A673 (cell line): Measurements from ENCODE around the gene ITGB8. TPM values are rescaled to one million over a fixed set of nuclear protein-coding genes. Genes with fewer than 3 reads are reported as not detected.

Experiments used
- BruUV-seq: library from RNA; stranded (reverse); fragments of 400-500 nt; replicated peaks from 2 replicates; lab custom pipeline; 2021; lab: Mats Ljungman, UMichigan
- CTCF ChIA-PET: fragments of 300-600 bp; sonication (Branson Sonifier 250); formaldehyde crosslinking; loops from one replicate; lab custom pipeline; 2022; ENCODE audit warnings: antibody characterized with exemption; lab: Charles Lee
- POLR2A ChIA-PET: fragments of 300-600 bp; sonication (Branson Sonifier 250); formaldehyde crosslinking; loops from one replicate; lab custom pipeline; 2022; ENCODE audit warnings: antibody characterized with exemption; ENCODE audit not compliant: low non-redundant PET; lab: Charles Lee
- DNase-seq: peaks from one replicate; pipeline ENCODE4 v3.0.0-alpha.2; 2015; ENCODE audit warnings: low spot score
- H3K27ac ChIP-seq: fragments of 200-600 bp; sonication (generic); 2 replicates; pipeline ENCODE4 v1.5.1; 2016; ENCODE audit warnings: mixed run types, low read depth, mild to moderate bottlenecking, mixed read lengths, antibody characterized with exemption, low read length; ENCODE audit not compliant: poor library complexity, severe bottlenecking
- H3K27me3 ChIP-seq: fragments of 200-600 bp; sonication (generic); replicated peaks from 2 replicates; pipeline ENCODE4 v1.6.1; 2017; ENCODE audit warnings: mixed run types, low read depth, mild to moderate bottlenecking, mixed read lengths, antibody characterized with exemption, low read length; ENCODE audit not compliant: insufficient read depth, poor library complexity
- H3K36me3 ChIP-seq: fragments of 200-600 bp; sonication (generic); 2 replicates; pipeline ENCODE4 v1.6.1; 2016; ENCODE audit warnings: mixed run types, mild to moderate bottlenecking, mixed read lengths, antibody characterized with exemption, low read length; ENCODE audit not compliant: insufficient read depth, poor library complexity, severe bottlenecking
- H3K4me1 ChIP-seq: fragments of 200-600 bp; sonication (generic); 2 replicates; pipeline ENCODE4 v1.6.1; 2017; ENCODE audit warnings: mixed run types, mild to moderate bottlenecking, mixed read lengths, antibody characterized with exemption, low read length; ENCODE audit not compliant: insufficient read depth, poor library complexity, severe bottlenecking
- H3K4me3 ChIP-seq: fragments of 200-600 bp; sonication (generic); 2 replicates; pipeline ENCODE4 v1.5.1; 2016; ENCODE audit warnings: low read depth, mixed run types, mild to moderate bottlenecking, mixed read lengths, low read length; ENCODE audit not compliant: poor library complexity, severe bottlenecking
- H3K9me3 ChIP-seq: fragments of 200-600 bp; sonication (generic); 2 replicates; pipeline ENCODE4 v1.6.1; 2016; ENCODE audit warnings: mixed run types, low read depth, mild to moderate bottlenecking, mixed read lengths, antibody characterized with exemption, low read length; ENCODE audit not compliant: poor library complexity, severe bottlenecking
- EZH2 ChIP-seq: fragments of 200-600 bp; sonication (generic); IDR thresholded peaks from 2 replicates; pipeline ENCODE4 v1.6.1; 2017; ENCODE audit warnings: borderline replicate concordance, low read depth, mild to moderate bottlenecking, mixed read lengths, antibody characterized with exemption, low read length; ENCODE audit not compliant: poor library complexity, severe bottlenecking
- intact Hi-C: fragments of 100-400 bp; cut with micrococcal nuclease; formaldehyde crosslinking; loops from one replicate; pipeline ENCODE4 v1.10.0; 2022; ENCODE audit not compliant: unreplicated experiment
- total RNA-seq: library from RNA; stranded (reverse); gene quantifications from 2 replicates; pipeline ENCODE4 v1.2.3, GENCODE V29; 2021
- TF ChIP-seq, protein P1 (sequence below): fragments of 300-800, 200-600 bp; sonication (generic); conservative IDR thresholded peaks from 2 replicates; pipeline ENCODE4 v1.5.1; 2017; ENCODE audit warnings: low read depth, mild to moderate bottlenecking, antibody characterized with exemption, low read length, moderate library complexity, mixed read lengths

Gene ITGB8
- total RNA-seq, 1 experiment from 2014 or later = 1.3 TPM

DNA sequence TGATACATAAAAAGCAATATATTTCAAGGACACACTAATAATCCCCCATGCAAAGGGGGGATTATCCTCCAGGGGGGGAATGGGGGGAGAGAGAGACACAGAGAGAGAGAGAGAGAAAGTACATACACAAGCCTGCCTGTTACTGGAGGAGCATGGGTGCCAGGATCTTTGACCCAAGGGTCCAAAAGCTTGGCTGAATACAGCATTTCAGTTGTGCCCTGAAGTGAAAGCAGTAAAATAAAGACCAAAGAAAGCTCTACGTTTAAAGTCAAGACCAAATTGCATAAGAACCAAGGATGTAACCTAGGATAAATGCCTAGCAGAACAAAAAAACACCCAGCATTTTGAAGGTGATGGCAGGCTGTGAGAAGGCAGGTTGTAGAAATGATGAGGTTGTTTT is 27.8 kb upstream of the ITGB8 start:
- no peaks in the 10 kb centered on the region for H3K27me3 ChIP-seq
- ChIA-PET POLR2A (no interaction called here), CTCF (no interaction called here)
- no peaks in the 10 kb centered on the region for H3K9me3 ChIP-seq
- no peaks in the 10 kb centered on the region for H3K36me3 ChIP-seq
- no peak overlapping the region for H3K27ac ChIP-seq
- H3K4me3 ChIP-seq = no peak overlapping the region
- no TSS peak for BruUV-seq
- TF ChIP-seq, protein P1, sequence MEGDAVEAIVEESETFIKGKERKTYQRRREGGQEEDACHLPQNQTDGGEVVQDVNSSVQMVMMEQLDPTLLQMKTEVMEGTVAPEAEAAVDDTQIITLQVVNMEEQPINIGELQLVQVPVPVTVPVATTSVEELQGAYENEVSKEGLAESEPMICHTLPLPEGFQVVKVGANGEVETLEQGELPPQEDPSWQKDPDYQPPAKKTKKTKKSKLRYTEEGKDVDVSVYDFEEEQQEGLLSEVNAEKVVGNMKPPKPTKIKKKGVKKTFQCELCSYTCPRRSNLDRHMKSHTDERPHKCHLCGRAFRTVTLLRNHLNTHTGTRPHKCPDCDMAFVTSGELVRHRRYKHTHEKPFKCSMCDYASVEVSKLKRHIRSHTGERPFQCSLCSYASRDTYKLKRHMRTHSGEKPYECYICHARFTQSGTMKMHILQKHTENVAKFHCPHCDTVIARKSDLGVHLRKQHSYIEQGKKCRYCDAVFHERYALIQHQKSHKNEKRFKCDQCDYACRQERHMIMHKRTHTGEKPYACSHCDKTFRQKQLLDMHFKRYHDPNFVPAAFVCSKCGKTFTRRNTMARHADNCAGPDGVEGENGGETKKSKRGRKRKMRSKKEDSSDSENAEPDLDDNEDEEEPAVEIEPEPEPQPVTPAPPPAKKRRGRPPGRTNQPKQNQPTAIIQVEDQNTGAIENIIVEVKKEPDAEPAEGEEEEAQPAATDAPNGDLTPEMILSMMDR = no peak
- TF ChIP-seq EZH2 = no peak
- intact Hi-C loops = no loop called here
- H3K4me1 ChIP-seq = no peaks in the 10 kb centered on the region
- DNase-seq = no peak

DNA sequence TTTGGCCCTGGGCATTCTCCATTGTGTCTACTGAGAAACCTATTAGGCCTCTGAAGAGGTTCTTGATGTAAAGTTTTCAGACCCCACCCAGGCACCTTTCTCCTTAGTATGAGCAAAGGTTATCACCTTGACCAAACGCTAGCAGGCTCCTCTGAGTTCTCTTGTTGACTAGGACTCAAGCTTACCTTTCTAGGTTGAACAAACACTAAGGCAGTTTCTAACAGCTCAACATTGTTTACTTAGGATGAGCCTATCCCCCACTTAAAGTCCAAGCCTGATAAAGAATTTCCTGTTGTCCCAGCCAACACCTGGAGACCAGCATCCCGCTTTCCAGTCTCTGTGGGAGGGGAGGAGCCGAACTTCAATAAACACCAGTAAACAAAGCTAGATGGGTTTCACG is 26.3 kb upstream of the ITGB8 start:
- BruUV-seq = no TSS peak
- Histone ChIP-seq H3K27ac (no peak overlapping the region), H3K36me3 (no peaks in the 10 kb centered on the region), H3K27me3 (no peaks in the 10 kb centered on the region), H3K9me3 (no peaks in the 10 kb centered on the region), H3K4me3 (no peak overlapping the region), H3K4me1 (no peaks in the 10 kb centered on the region)
- DNase-seq = no peak
- TF ChIP-seq, protein P1 = no peak
- TF ChIP-seq EZH2 = no peak
- ChIA-PET CTCF (no interaction called here), POLR2A (no interaction called here)
- intact Hi-C loops = no loop called here

DNA sequence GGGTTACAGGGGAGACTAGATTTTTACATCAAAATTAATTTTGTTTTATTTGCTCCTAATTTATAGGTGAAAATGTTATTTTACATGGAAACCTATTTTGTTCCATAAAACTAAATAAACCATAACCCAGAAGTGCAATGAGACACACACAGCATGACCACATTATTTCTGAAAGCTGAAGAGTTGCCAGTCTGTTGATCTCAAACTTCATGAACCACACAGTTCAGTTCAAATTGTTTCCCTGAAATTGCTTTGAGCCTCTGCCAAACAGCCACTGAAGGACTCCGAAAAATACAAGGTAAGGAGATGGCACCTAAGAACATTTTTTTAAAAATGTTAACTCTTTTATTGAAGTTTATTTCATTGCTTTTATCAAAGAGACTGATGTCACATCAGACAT is 25.0 kb upstream of the ITGB8 start:
- no TSS peak for BruUV-seq
- no peaks in the 10 kb centered on the region for H3K27me3 ChIP-seq
- no peak for DNase-seq
- POLR2A ChIA-PET = no interaction called here
- no peaks in the 10 kb centered on the region for H3K9me3 ChIP-seq
- CTCF ChIA-PET = interaction anchor here (0.6 kb wide), 1 partner anchor 298 kb away, joined by 3 read pairs; no protein-coding TSS in a partner anchor
- no peak overlapping the region for H3K4me3 ChIP-seq
- no peaks in the 10 kb centered on the region for H3K36me3 ChIP-seq
- TF ChIP-seq, protein P1 = no peak
- no peak for TF ChIP-seq EZH2
- intact Hi-C loops = no loop called here
- H3K4me1 ChIP-seq = no peaks in the 10 kb centered on the region
- H3K27ac ChIP-seq = no peak overlapping the region
